GM18499 (cell line): ENCODE data around the gene BCL7C.
A peak's percentile ranks its signal among the peaks of the same experiment; 100 is the strongest.

Experiments
- ATAC-seq: cut with Tn5 transposase; IDR thresholded peaks from one replicate; pipeline ENCODE4 v1.9.1; 2021; ENCODE audit warnings: moderate number of reproducible peaks; ENCODE audit not compliant: insufficient read depth, unreplicated experiment

Gene BCL7C

DNA sequence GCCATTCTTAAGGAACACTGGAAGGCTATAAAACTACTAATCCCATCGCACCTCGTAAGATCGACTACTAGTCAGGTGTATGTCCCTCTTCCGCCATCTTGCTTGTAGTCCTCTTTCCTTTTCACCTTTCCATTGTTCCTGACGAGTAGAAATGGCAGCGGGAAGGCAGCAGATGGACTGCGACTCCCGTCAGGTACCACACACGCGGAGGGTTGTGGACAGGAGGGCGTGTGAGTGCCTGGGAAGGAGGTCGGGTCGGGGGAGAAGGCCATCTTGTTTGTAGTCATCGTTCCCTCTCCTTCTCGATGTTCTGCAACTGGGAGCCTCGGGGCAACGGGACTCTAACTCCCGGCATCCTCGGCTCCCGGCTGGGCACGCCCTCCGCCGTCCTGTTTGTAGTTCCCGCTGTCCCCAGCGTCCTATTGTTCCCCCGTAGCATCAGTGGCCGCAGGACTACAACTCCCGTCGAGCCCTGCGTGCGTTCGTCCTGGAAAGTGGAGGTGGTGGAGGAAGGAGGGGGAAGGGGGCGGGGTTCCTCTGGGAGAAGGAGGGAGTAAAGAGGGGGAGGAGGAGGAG, 29.2 kb upstream of the BCL7C start:
- ATAC-seq = peak; percentile 47

GRCh38 chr16:30922420-30922959, 28.6 kb upstream of the BCL7C start:
- peak; percentile 69 for ATAC-seq

GRCh38 chr16:30921748-30922419, 28.0 kb upstream of the BCL7C start:
- no peak for ATAC-seq

DNA sequence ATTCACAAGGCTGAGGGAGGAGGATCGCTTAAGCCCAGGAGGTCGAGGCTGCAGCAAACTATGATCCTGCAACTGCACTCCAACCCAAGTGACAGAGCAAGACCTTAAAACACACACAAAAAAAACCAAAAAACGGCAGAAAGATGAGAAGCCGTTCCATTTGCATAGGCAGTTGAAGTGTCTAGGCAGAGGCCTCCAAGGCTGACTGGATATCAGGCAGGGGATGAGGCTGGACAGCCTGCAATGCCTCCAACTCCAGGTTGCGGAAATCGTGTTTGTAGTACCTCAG, 27.5 kb upstream of the BCL7C start:
- no peak for ATAC-seq

- no peak for ATAC-seq
Measured at GRCh38 chr16:30920891-30921290, 27.0 kb upstream of the BCL7C start.

GRCh38 chr16:30918614-30919013, 24.7 kb upstream of the BCL7C start:
- no peak for ATAC-seq

- ATAC-seq = no peak
Measured at GRCh38 chr16:30914830-30915229, 21.0 kb upstream of the BCL7C start.

- no peak for ATAC-seq
Measured at GRCh38 chr16:30912794-30913412, 19.0 kb upstream of the BCL7C start.

GRCh38 chr16:30910427-30911029, 16.7 kb upstream of the BCL7C start:
- ATAC-seq = no peak

DNA sequence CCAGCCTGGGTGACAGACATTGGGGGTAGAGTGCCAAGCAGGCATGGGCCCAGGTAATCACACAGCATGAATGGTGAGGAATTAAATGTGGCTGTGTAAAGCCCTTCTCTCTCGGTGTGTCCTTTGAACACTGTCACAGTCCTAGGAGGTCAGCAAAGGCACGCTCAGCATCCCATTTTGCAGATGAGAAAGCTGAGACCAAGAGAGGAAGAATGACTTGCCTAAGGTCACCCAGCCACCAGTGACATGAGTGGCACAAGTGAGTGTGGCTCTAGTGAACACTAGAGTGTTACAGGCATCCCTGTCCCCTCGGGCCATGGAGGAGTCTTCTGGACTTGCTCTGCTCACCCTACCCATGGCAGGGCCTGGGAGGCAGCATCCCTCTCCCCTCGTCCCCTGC, 13.2 kb upstream of the BCL7C start:
- ATAC-seq = no peak

- ATAC-seq = no peak
Measured at GRCh38 chr16:30904114-30904780, 10.4 kb upstream of the BCL7C start.

DNA sequence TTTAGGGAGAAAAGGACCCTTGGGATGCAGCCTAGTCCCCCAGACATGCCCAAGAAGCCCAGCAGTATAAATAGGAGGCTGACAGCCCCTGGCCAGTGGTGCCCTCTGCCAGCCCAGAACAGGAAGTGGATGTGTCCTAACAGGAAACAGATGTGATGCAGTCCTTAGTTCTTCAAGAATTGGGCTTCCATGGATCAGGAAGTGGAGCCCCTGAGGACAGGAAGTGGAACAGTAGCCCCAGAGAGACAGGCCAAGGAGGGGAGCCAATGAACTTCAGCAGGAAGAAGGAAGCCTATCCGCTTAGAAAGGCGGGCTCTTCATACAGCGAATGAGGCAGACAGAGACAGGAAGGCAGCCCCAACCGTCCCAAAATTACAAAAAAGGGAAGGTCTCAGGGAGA, 9.7 kb upstream of the BCL7C start:
- ATAC-seq = no peak

- ATAC-seq = no peak
Measured at GRCh38 chr16:30903002-30903401, 9.1 kb upstream of the BCL7C start.

- ATAC-seq = no peak
Measured at GRCh38 chr16:30902029-30902972, 8.4 kb upstream of the BCL7C start.

GRCh38 chr16:30901201-30902028, 7.5 kb upstream of the BCL7C start:
- no peak for ATAC-seq

- ATAC-seq = no peak
Measured at GRCh38 chr16:30900588-30900987, 6.7 kb upstream of the BCL7C start.

DNA sequence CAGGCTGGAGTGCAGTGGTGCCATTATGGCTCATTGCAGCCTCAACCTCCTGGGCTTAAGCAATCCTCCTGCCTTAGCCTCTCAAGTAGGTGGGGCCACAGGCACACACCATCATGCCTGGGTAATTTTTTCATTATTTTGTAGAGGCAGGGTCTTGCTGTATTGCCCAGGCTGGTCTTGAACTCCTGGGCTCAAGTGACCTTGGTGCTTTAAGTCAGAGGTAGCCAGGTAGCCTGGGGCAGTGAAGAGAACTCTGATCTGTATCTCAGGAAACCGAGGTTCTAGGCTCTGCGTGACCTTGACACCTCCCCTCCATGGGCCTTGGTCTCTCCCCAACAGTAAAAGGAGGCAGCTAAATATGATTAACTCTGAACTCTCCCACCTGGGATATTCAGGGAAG, 5.9 kb upstream of the BCL7C start:
- no peak for ATAC-seq

DNA sequence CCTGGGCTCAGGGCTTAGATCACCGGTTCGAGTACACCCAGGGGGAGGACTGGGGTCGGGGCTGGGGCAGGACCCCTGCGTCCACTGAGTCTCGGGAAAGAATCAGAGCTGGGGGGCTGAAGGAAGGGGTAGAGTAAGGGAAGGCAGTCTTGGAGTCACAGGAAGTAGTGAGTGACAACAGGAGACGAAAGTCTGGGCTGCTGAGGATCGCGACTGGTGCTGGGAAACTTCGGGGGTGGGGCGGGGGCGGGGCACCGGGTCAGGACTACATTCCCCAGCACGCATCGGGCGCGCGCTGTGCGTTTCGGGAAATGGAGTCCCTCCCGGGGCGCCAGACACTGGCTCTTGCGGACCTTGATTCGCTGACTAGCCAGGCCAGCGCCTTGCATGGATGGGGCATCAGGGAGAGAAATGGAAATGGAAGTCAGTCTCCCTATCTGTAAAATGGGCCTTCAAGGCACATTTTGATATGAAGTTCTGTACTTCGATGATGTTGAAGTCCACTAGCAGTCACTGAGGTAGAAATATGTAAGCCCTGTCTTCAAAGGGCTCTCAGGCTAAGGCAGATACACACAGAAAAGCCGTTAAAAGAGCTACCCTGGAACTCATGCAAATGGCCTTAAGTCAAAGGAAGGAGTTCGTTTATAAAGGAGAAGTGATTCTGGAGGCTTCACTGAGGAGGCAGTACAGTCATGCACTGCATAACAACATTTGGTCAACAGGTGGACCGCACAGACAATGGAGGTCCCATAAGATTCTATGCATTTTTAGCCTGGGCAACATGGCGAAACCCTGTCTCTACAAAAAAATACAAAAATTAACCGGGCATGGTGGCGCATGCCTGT, 3.2 kb upstream of the BCL7C start:
- no peak for ATAC-seq
